Mononuclear cell (primary cell): ENCODE results near the gene ZFP1. TPM values are rescaled to one million over a fixed set of nuclear protein-coding genes. Genes with fewer than 3 reads are reported as not detected.

Experiments used
- H3K27me3 ChIP-seq: 2 replicates; pipeline ENCODE4 v1.6.0; 2011; ENCODE audit warnings: low read length, control low read depth; ENCODE audit not compliant: insufficient read depth
- H3K4me1 ChIP-seq: 2 replicates; pipeline ENCODE4 v1.5.1; 2011; ENCODE audit warnings: mild to moderate bottlenecking, low read length, control low read depth; ENCODE audit not compliant: insufficient read depth
- H3K4me3 ChIP-seq: 2 replicates; pipeline ENCODE4 v1.5.1; 2011; ENCODE audit warnings: mild to moderate bottlenecking, low read length, moderate library complexity
- H3K9me3 ChIP-seq: 2 replicates; pipeline ENCODE4 v1.5.1; 2011; ENCODE audit warnings: low read depth, mild to moderate bottlenecking, control low read depth, low read length
- total RNA-seq: library from RNA; depleted of rRNA; stranded (reverse); fragments of >200 nt; gene quantifications from one replicate; pipeline ENCODE4 v1.2.3, GENCODE V29; 2012

Gene ZFP1
- total RNA-seq, 1 donor, result 14.2 TPM

DNA sequence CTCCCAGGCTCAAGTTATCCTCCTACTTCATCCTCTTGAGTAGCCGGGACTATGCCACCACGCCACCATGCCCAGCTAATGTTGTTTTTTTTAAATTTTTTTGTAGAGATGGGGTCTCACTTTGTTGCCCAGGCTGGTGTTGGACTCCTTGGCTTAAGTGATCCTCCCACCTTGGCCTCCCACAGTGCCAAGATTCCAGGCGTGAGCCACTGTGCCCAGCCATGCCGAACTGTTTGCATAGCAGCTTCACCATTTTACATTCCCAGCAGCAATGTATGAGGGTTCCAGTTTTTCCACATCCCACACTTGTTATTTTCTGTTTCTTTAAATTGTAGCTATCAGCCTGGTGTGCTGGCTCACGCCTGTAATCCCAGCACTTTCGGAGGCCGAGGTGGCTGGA is 68.3 kb downstream of the ZFP1 start:
- Histone ChIP-seq H3K4me3 (no peak overlapping the region), H3K9me3 (no peaks in the 10 kb centered on the region), H3K4me1 (no peaks in the 10 kb centered on the region)

DNA sequence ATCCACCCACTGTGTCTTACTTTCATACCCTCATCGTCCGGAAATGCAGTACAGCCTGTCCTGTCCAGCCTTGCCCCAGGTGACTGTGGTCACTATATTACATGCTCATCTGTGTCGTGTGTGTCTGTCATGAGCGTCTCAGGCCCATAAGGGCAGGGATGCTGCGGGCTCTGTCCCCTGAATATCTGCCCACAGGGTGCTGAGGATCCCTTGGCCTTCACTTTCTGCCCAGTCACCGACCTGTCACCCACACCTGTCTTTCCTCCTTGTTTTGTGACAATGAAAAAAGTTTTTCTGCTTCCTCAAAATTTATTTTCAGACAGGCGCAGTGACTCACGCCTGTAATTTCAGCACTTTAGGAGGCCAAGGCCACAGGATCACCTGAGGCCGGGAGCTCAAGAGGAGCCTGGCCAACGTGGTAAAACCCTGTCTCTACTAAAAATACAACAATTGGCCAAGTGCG is 69.1 kb downstream of the ZFP1 start:
- Histone ChIP-seq H3K9me3 (no peaks in the 10 kb centered on the region), H3K4me3 (no peak overlapping the region), H3K27me3 (no peaks in the 10 kb centered on the region), H3K4me1 (no peaks in the 10 kb centered on the region)

More for the DNA sequence above, 68.3 kb downstream of the ZFP1 start:
- H3K27me3 ChIP-seq, result no peaks in the 10 kb centered on the region

DNA sequence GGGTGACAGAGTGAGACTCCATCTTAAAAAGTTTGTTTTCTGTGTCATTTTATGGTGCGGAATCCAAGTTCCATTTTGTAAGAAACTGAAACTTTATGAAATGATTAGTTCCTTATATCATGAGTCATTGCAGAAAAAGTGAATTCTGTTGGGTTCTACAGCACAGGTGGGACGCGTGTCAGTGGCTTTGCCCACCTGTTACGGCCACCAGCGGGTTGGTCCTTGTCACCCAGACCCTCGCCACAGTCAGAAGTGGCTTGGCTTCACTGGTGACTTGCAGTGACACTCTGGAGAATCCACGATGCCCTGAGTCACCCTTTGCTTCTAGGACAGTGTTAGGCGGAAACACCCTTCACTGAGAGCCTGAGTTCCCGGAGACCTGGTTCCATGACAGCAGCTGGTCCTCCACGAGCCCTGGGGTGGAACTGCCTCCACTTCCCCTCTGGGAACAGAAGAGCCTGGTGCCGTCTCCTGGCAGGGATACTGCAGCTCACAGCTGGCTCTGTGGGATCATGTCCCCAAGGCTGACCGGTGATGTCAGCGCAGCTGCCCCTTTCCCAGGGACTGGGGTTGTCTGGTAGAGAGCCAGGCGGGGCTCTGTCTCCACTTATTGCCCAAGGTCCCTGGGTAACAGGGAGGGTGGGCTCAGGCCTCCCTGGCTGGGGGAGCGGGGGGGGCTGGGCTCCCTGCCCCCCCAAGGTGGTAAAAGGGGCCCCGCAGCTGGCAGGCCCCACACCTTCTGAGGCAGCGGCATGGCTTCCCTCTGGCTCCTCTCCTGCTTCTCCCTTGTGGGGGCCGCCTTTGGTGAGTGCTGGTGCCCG is 70.1 kb downstream of the ZFP1 start, which contains the start of gene CTRB1:
TSS of gene CTRB1 (plus strand) at position 733 of the 821 bp plus-strand sequence. CDS start at position 753, 20 bp downstream.
- no peaks in the 10 kb centered on the region for H3K9me3 ChIP-seq
- no peaks in the 10 kb centered on the region for H3K27me3 ChIP-seq
- H3K4me3 ChIP-seq, result no peak within 1 kb of the TSS
- H3K4me1 ChIP-seq, result no peaks in the 10 kb centered on the region

DNA sequence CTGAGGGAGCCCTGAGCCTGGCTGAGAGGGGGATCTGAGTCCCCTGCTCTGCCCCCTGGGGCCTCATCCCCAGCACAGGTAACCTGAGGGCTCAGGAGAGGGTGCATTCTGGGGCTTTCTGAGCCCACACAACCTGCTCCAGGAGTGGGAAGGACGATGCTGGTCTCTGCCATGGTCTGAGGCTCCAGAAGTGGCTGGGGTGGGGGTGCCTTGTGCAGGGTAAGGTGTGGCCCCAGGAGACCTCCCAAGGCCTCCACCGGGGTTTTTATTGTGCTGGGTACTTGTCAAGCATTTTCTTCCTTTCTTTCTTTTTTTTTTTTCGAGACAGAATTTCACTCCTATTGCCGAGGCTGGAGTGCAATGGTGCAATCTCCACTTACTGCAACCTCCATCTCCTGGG is 70.8 kb downstream of the ZFP1 start:
- Histone ChIP-seq H3K4me3 (no peak overlapping the region), H3K4me1 (no peaks in the 10 kb centered on the region), H3K9me3 (no peaks in the 10 kb centered on the region), H3K27me3 (no peaks in the 10 kb centered on the region)

DNA sequence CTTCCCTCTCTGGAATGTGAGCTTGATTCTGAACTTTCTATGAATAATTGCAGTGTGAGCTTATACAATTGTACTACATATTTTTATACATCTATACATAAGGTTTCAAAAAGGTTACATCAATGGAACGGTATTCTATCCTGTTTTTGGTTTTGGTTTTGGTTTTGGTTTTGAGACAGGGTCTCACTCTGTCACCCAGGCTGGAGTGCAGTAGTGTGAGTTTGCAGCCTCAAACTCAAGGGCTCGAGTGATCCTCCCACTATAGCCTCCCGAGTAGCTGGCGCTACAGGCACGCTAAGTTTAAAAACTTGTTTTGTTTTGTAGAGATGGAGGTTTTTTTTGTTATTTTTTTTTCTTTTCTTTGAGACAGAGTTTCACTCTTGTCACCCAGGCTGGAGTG is 71.5 kb downstream of the ZFP1 start:
- Histone ChIP-seq H3K4me3 (no peak overlapping the region), H3K27me3 (no peaks in the 10 kb centered on the region), H3K4me1 (no peaks in the 10 kb centered on the region), H3K9me3 (no peaks in the 10 kb centered on the region)

Other genes starting within 250 kb of the ZFP1 start
- 16.7 TPM for gene WDR59, start 163.4 kb upstream of the ZFP1 start, total RNA-seq
- gene ZNRF1, start 149.5 kb upstream of the ZFP1 start, total RNA-seq, result 2.9 TPM
- gene LDHD, start 31.7 kb upstream of the ZFP1 start, total RNA-seq, result 0.84 TPM
- gene CTRB2, start 58.6 kb downstream of the ZFP1 start, total RNA-seq, result not detected
- gene CTRB1, start 70.5 kb downstream of the ZFP1 start, total RNA-seq, result not detected
- 0.10 TPM for gene BCAR1, start 103.1 kb downstream of the ZFP1 start, total RNA-seq